Neuron (in vitro differentiated cells): ENCODE data around the gene PPA1.
"Not testable (repeated sequence)": the region's sequence is repeated elsewhere in the genome, so short reads cannot be mapped to it uniquely, and the experiment has no call there.

Source experiments
- H2AFZ ChIP-seq: one replicate; pipeline ENCODE4 v1.6.1; 2013; ENCODE audit warnings: low read depth, mild to moderate bottlenecking, inconsistent platforms, low read length, moderate library complexity
- H3K27me3 ChIP-seq: one replicate; pipeline ENCODE4 v1.6.1; 2013; ENCODE audit warnings: low read length; ENCODE audit not compliant: insufficient read depth
- H3K36me3 ChIP-seq: one replicate; pipeline ENCODE4 v1.6.1; 2013; ENCODE audit warnings: low read length; ENCODE audit not compliant: insufficient read depth
- H3K4me1 ChIP-seq: one replicate; pipeline ENCODE4 v1.6.1; 2013; ENCODE audit warnings: low read length; ENCODE audit not compliant: insufficient read depth
- H3K4me3 ChIP-seq: 2 replicates; pipeline ENCODE4 v1.5.1; 2013; ENCODE audit warnings: mild to moderate bottlenecking, low read length, moderate library complexity
- H3K9me3 ChIP-seq: one replicate; pipeline ENCODE4 v1.6.1; 2013; ENCODE audit warnings: low read length

Gene PPA1

GRCh38 chr10:70166394-70166793 is 66.8 kb downstream of the PPA1 start:
- Histone ChIP-seq H3K4me1 (peaks cover 4% of the 10 kb centered on the region), H2AFZ (no peak overlapping the region), H3K27me3 (no peaks in the 10 kb centered on the region), H3K4me3 (no peak overlapping the region), H3K36me3 (peaks cover 24% of the 10 kb centered on the region), H3K9me3 (no peaks in the 10 kb centered on the region)

- Histone ChIP-seq H3K27me3 (no peaks in the 10 kb centered on the region), H3K4me1 (no peaks in the 10 kb centered on the region), H3K4me3 (no peak overlapping the region), H2AFZ (no peak overlapping the region), H3K36me3 (peaks cover 46% of the 10 kb centered on the region), H3K9me3 (no peaks in the 10 kb centered on the region)
Measured at GRCh38 chr10:70164163-70164562, 69.1 kb downstream of the PPA1 start.

GRCh38 chr10:70163448-70163847 is 69.8 kb downstream of the PPA1 start:
- Histone ChIP-seq H3K27me3 (no peaks in the 10 kb centered on the region), H3K36me3 (peaks cover 46% of the 10 kb centered on the region), H3K4me1 (no peaks in the 10 kb centered on the region), H2AFZ (no peak overlapping the region), H3K4me3 (no peak overlapping the region), H3K9me3 (no peaks in the 10 kb centered on the region)

GRCh38 chr10:70162892-70163201 is 70.4 kb downstream of the PPA1 start:
- no peak overlapping the region for H3K4me3 ChIP-seq
- no peaks in the 10 kb centered on the region for H3K9me3 ChIP-seq
- peaks cover 52% of the 10 kb centered on the region for H3K36me3 ChIP-seq
- no peak overlapping the region for H2AFZ ChIP-seq
- no peaks in the 10 kb centered on the region for H3K27me3 ChIP-seq
- H3K4me1 ChIP-seq = no peaks in the 10 kb centered on the region

GRCh38 chr10:70162151-70162891 is 70.9 kb downstream of the PPA1 start:
- peaks cover 57% of the 10 kb centered on the region for H3K36me3 ChIP-seq
- no peak overlapping the region for H3K4me3 ChIP-seq
- H3K27me3 ChIP-seq = no peaks in the 10 kb centered on the region
- no peaks in the 10 kb centered on the region for H3K4me1 ChIP-seq
- H3K9me3 ChIP-seq = no peaks in the 10 kb centered on the region
- no peak overlapping the region for H2AFZ ChIP-seq

- H3K4me1 ChIP-seq = no peaks in the 10 kb centered on the region
- no peaks in the 10 kb centered on the region for H3K27me3 ChIP-seq
- H3K36me3 ChIP-seq = peaks cover 64% of the 10 kb centered on the region
- no peak overlapping the region for H2AFZ ChIP-seq
- no peaks in the 10 kb centered on the region for H3K9me3 ChIP-seq
- no peak overlapping the region for H3K4me3 ChIP-seq
Measured at GRCh38 chr10:70160798-70161197, 72.4 kb downstream of the PPA1 start.

GRCh38 chr10:70159366-70159765 is 73.9 kb downstream of the PPA1 start:
- H2AFZ ChIP-seq, H3K27me3 ChIP-seq, H3K4me3 ChIP-seq, H3K9me3 ChIP-seq, H3K4me1 ChIP-seq: not testable (repeated sequence)
- H3K36me3 ChIP-seq = peaks cover 70% of the 10 kb centered on the region

GRCh38 chr10:70158113-70158512 is 75.1 kb downstream of the PPA1 start:
- H3K27me3 ChIP-seq = no peaks in the 10 kb centered on the region
- H2AFZ ChIP-seq = no peak overlapping the region
- no peaks in the 10 kb centered on the region for H3K9me3 ChIP-seq
- peaks cover 81% of the 10 kb centered on the region for H3K36me3 ChIP-seq
- no peak overlapping the region for H3K4me3 ChIP-seq
- H3K4me1 ChIP-seq = peaks cover 9% of the 10 kb centered on the region

GRCh38 chr10:70155255-70155838 is 77.9 kb downstream of the PPA1 start:
- Histone ChIP-seq H3K27me3 (no peaks in the 10 kb centered on the region), H3K36me3 (peaks cover 90% of the 10 kb centered on the region), H3K4me1 (peaks cover 9% of the 10 kb centered on the region), H2AFZ (no peak overlapping the region), H3K9me3 (no peaks in the 10 kb centered on the region), H3K4me3 (no peak overlapping the region)
